Measurements from ENCODE around the gene TMPRSS9. TPM values are rescaled to one million over a fixed set of nuclear protein-coding genes. Genes with fewer than 3 reads are reported as not detected.
"Not testable (repeated sequence)": the region's sequence is repeated elsewhere in the genome, so short reads cannot be mapped to it uniquely, and the experiment has no call there.

Gene TMPRSS9
- polyA plus RNA-seq, 1 donor from 2014 or later = not detected

DNA sequence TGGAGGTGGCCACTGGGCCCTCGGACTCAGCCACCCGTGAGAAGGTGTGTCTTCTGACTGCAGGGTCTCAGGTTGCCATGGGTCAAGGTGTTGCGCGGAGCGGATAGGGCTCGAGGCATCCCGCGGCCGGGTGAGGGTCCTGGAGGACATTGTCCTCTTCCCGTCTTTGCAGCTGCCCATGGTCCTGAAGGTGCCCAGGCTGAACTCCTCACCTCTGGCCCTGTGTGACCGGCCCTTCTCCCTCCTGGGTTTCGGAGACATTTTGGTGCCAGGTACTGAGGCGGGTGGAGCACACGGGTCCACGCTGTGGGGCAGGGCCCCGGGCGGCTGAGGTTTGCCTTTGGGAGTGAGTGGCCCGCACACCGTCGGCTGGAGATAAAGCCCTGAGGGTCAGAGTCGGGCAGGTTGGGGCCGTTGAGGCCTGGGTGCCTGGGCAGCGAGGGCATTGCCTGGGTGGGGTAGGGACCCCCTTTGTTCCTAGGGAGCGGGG lies 15.6 kb upstream of the TMPRSS9 start:
- no peak overlapping the region for H3K27ac ChIP-seq (ENCODE audit: low read length)
- H3K4me3 ChIP-seq (ENCODE audit: low read length) = no peak overlapping the region
- no peaks in the 10 kb centered on the region for H3K9me2 ChIP-seq (ENCODE audit: insufficient read depth, low read length)
- no peak overlapping the region for H2AFZ ChIP-seq (ENCODE audit: low read depth, low read length)
- no peaks in the 10 kb centered on the region for H3F3A ChIP-seq (ENCODE audit: insufficient read depth, low read length, poor library complexity, severe bottlenecking)
- H3K27me3 ChIP-seq (ENCODE audit: insufficient read depth, low read depth, low read length) = no peaks in the 10 kb centered on the region
- no peaks in the 10 kb centered on the region for H3K79me2 ChIP-seq (replicated peaks; ENCODE audit: insufficient read depth, low read length)
- no peak overlapping the region for H3K9ac ChIP-seq (ENCODE audit: low read length)
- no peaks in the 10 kb centered on the region for H3K9me3 ChIP-seq (ENCODE audit: low read length)
- TF ChIP-seq MXI1 (conservative IDR thresholded peaks at IDR 0.05; ENCODE audit: poor library complexity, severe bottlenecking) (no peak), SMC3 (conservative IDR thresholded peaks at IDR 0.05; ENCODE audit: poor library complexity) (no peak), EZH2 (IDR thresholded peaks at IDR 0.05; ENCODE audit: borderline replicate concordance, insufficient read depth, low read length, poor library complexity, severe bottlenecking) (no peak), TAF1 (IDR thresholded peaks at IDR 0.05; ENCODE audit: low read depth) (no peak), EP300 (conservative IDR thresholded peaks at IDR 0.05; ENCODE audit: poor library complexity, severe bottlenecking) (no peak)
- TF ChIP-seq, protein P1, sequence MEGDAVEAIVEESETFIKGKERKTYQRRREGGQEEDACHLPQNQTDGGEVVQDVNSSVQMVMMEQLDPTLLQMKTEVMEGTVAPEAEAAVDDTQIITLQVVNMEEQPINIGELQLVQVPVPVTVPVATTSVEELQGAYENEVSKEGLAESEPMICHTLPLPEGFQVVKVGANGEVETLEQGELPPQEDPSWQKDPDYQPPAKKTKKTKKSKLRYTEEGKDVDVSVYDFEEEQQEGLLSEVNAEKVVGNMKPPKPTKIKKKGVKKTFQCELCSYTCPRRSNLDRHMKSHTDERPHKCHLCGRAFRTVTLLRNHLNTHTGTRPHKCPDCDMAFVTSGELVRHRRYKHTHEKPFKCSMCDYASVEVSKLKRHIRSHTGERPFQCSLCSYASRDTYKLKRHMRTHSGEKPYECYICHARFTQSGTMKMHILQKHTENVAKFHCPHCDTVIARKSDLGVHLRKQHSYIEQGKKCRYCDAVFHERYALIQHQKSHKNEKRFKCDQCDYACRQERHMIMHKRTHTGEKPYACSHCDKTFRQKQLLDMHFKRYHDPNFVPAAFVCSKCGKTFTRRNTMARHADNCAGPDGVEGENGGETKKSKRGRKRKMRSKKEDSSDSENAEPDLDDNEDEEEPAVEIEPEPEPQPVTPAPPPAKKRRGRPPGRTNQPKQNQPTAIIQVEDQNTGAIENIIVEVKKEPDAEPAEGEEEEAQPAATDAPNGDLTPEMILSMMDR (IDR thresholded peaks at IDR 0.05; ENCODE audit: poor library complexity, severe bottlenecking) = no peak
- peaks cover 3% of the 10 kb centered on the region for H3K36me3 ChIP-seq (ENCODE audit: insufficient read depth, low read length)
- H3K4me2 ChIP-seq (ENCODE audit: low read length) = no peak overlapping the region
- H4K20me1 ChIP-seq (ENCODE audit: insufficient read depth) = no peaks in the 10 kb centered on the region

DNA sequence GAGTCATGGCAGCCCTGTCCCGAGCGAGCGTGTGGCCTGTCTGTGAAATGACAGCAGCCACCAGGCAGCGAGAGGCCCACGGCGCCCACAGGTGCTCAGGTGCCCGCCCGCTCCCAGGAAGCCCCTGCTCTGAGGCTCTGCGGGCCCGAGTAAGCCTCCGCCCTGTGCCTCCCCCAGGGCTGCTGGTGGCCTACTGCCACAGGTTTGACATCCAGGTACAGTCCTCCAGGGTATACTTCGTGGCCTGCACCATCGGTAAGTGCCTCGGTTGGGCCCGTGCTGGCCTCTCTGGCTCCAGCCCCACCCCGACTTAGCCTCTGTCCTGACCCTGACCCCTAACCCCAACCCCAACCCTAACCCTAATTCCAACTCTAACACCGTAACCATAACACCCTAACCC lies 15.0 kb upstream of the TMPRSS9 start:
- H3K9me3 ChIP-seq (ENCODE audit: low read length) = no peaks in the 10 kb centered on the region
- no peaks in the 10 kb centered on the region for H3K79me2 ChIP-seq (replicated peaks; ENCODE audit: insufficient read depth, low read length)
- H3F3A ChIP-seq (ENCODE audit: insufficient read depth, low read length, poor library complexity, severe bottlenecking) = no peaks in the 10 kb centered on the region
- no peak for TF ChIP-seq RAD21 (conservative IDR thresholded peaks at IDR 0.05)
- no peak for TF ChIP-seq SMC3 (conservative IDR thresholded peaks at IDR 0.05; ENCODE audit: poor library complexity)
- no peak for TF ChIP-seq MXI1 (conservative IDR thresholded peaks at IDR 0.05; ENCODE audit: poor library complexity, severe bottlenecking)
- no peak for TF ChIP-seq TAF1 (IDR thresholded peaks at IDR 0.05; ENCODE audit: low read depth)
- no peak overlapping the region for H3K9ac ChIP-seq (ENCODE audit: low read length)
- H4K20me1 ChIP-seq (ENCODE audit: insufficient read depth) = no peaks in the 10 kb centered on the region
- no peaks in the 10 kb centered on the region for H3K9me2 ChIP-seq (ENCODE audit: insufficient read depth, low read length)
- peaks cover 3% of the 10 kb centered on the region for H3K36me3 ChIP-seq (ENCODE audit: insufficient read depth, low read length)
- H3K27ac ChIP-seq (ENCODE audit: low read length) = no peak overlapping the region
- no peak overlapping the region for H3K4me2 ChIP-seq (ENCODE audit: low read length)
- no peaks in the 10 kb centered on the region for H3K27me3 ChIP-seq (ENCODE audit: insufficient read depth, low read depth, low read length)
- no peak overlapping the region for H2AFZ ChIP-seq (ENCODE audit: low read depth, low read length)
- no peak overlapping the region for H3K4me3 ChIP-seq (ENCODE audit: low read length)

DNA sequence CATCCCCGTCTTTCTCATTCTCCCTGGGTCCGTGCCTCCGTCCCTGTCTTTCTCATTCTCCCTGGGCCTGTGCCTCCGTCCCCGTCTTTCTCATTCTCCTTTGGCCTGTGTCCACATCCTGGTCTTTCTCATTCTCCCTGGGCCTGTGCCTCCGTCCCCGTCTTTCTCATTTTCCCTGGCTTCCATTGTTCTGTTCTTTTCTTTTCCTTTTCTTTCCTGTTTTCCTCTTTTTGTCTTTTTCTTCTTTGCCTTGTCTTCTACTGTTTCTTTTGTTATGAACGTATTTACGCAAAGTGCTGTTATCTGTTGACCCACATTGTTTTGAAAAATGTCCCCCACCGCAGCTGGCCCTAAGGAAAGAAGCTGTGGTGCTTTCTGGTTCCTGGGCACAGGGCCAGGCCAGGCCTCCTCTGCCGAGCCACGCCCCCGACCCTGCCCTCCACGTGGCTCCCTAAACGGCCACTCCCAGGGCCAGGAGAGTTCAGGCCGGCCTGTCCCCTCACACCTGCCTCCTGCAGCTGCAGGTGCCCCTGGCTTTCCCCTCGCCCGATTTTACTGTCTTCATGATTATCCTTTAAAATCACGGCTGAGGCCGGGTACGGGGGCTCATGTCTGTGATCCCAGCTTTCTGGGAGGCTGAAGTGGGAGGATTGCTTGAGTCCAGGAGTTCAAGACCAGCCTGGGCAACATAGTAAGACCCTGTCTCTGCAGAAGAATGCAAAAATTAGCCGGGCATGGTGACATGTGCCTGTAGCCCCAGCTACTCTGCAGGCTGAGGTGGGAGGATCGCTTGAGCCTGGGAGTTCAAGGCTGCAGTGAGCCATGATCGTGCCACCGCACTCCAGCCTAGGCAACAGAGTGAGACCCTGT lies 14.0 kb upstream of the TMPRSS9 start:
- peaks cover 3% of the 10 kb centered on the region for H3K36me3 ChIP-seq (ENCODE audit: insufficient read depth, low read length)
- no peaks in the 10 kb centered on the region for H4K20me1 ChIP-seq (ENCODE audit: insufficient read depth)
- no peak overlapping the region for H2AFZ ChIP-seq (ENCODE audit: low read depth, low read length)
- H3K9me3 ChIP-seq (ENCODE audit: low read length) = no peaks in the 10 kb centered on the region
- no peaks in the 10 kb centered on the region for H3F3A ChIP-seq (ENCODE audit: insufficient read depth, low read length, poor library complexity, severe bottlenecking)
- no peaks in the 10 kb centered on the region for H3K9me2 ChIP-seq (ENCODE audit: insufficient read depth, low read length)
- no peak overlapping the region for H3K27ac ChIP-seq (ENCODE audit: low read length)
- no peaks in the 10 kb centered on the region for H3K79me2 ChIP-seq (replicated peaks; ENCODE audit: insufficient read depth, low read length)
- H3K4me2 ChIP-seq (ENCODE audit: low read length) = no peak overlapping the region
- no peak overlapping the region for H3K9ac ChIP-seq (ENCODE audit: low read length)
- H3K27me3 ChIP-seq (ENCODE audit: insufficient read depth, low read depth, low read length) = no peaks in the 10 kb centered on the region
- TF ChIP-seq EP300 (conservative IDR thresholded peaks at IDR 0.05; ENCODE audit: poor library complexity, severe bottlenecking) = no peak
- H3K4me3 ChIP-seq (ENCODE audit: low read length) = no peak overlapping the region

DNA sequence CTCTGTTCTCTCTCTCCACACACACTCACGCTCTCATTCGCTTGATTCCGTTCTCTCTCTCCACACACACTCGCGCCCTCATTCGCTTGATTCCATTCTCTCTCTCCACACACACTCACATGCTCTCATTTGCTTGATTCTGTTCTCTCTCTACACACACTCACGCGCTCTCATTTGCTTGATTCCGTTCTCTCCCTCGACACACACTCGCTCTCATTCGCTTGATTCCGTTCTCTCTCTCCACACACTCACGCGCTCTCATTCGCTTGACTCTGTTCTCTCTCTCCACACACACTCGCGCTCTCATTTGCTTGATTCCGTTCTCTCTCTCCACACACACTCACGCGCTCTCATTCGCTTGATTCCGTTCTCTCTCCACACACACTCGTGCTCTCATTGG lies 10.2 kb upstream of the TMPRSS9 start:
- H3K9me2 ChIP-seq (ENCODE audit: insufficient read depth, low read length); H3K9ac ChIP-seq (ENCODE audit: low read length); H3K27ac ChIP-seq (ENCODE audit: low read length); H3K79me2 ChIP-seq (replicated peaks; ENCODE audit: insufficient read depth, low read length); H2AFZ ChIP-seq (ENCODE audit: low read depth, low read length); H3K4me3 ChIP-seq (ENCODE audit: low read length); H3K36me3 ChIP-seq (ENCODE audit: insufficient read depth, low read length); H3K27me3 ChIP-seq (ENCODE audit: insufficient read depth, low read depth, low read length); H3K9me3 ChIP-seq (ENCODE audit: low read length); H3F3A ChIP-seq (ENCODE audit: insufficient read depth, low read length, poor library complexity, severe bottlenecking); H4K20me1 ChIP-seq (ENCODE audit: insufficient read depth); H3K4me2 ChIP-seq (ENCODE audit: low read length): not testable (repeated sequence)

Measured in neural cell (in vitro differentiated cells).